PFSK-1 (cell line): ENCODE results near the gene KLK4.

Experiments
- FOXP2 ChIP-seq: optimal IDR thresholded peaks from 2 replicates; pipeline ENCODE3; 2011; ENCODE audit warnings: borderline replicate concordance, control low read depth, inconsistent platforms; ENCODE audit not compliant: insufficient read depth; ENCODE audit errors: extremely low read length, extremely low read depth
- POLR2AphosphoS5 ChIP-seq: IDR thresholded peaks from 2 replicates; pipeline ENCODE4 v1.6.1; 2012; ENCODE audit warnings: low read depth, mild to moderate bottlenecking, control low read depth, low read length, moderate library complexity
- REST ChIP-seq, 2 experiments: IDR thresholded peaks; 2 replicates each; pipeline versions ENCODE4 v1.6.1 to v1.8.0; 2011 to 2012; ENCODE audit warnings: low read depth in 2 of 2, low read length in 2 of 2, control low read depth in 1 of 2, inconsistent platforms in 1 of 2, mild to moderate bottlenecking in 1 of 2, moderate library complexity in 1 of 2; ENCODE audit not compliant: insufficient read depth in 1 of 2
- SIN3A ChIP-seq: IDR thresholded peaks from 2 replicates; pipeline ENCODE4 v1.6.1; 2012; ENCODE audit warnings: mild to moderate bottlenecking, low read length, moderate library complexity, borderline replicate concordance; ENCODE audit not compliant: insufficient read depth
- TAF1 ChIP-seq: IDR thresholded peaks from 2 replicates; pipeline ENCODE4 v1.6.1; 2012; ENCODE audit warnings: low read length, control low read depth, borderline replicate concordance; ENCODE audit not compliant: insufficient read depth

KLK4 gene

GRCh38 chr19:50947123-50947522, 35.9 kb upstream of the KLK4 start:
- TF ChIP-seq REST (IDR thresholded peaks at IDR 0.05; ENCODE audit: insufficient read depth in 1 of 2, low read depth in 2 of 2, low read length in 2 of 2) (no peak), SIN3A (no peak), FOXP2 (no peak), POLR2AphosphoS5 (no peak), TAF1 (no peak)

- TF ChIP-seq POLR2AphosphoS5: no peak
- no peak for TF ChIP-seq FOXP2
- no peak for TF ChIP-seq REST (IDR thresholded peaks at IDR 0.05; ENCODE audit: insufficient read depth in 1 of 2, low read depth in 2 of 2, low read length in 2 of 2)
- no peak for TF ChIP-seq TAF1
- no peak for TF ChIP-seq SIN3A
These were observed 33.6 kb upstream of the KLK4 start for GRCh38 chr19:50944795-50945194.

- TF ChIP-seq POLR2AphosphoS5: no peak
- no peak for TF ChIP-seq FOXP2
- no peak for TF ChIP-seq TAF1
- TF ChIP-seq SIN3A: no peak
- TF ChIP-seq REST (IDR thresholded peaks at IDR 0.05; ENCODE audit: insufficient read depth in 1 of 2, low read depth in 2 of 2, low read length in 2 of 2): no peak
These were observed 32.1 kb upstream of the KLK4 start for GRCh38 chr19:50943074-50943828.

DNA sequence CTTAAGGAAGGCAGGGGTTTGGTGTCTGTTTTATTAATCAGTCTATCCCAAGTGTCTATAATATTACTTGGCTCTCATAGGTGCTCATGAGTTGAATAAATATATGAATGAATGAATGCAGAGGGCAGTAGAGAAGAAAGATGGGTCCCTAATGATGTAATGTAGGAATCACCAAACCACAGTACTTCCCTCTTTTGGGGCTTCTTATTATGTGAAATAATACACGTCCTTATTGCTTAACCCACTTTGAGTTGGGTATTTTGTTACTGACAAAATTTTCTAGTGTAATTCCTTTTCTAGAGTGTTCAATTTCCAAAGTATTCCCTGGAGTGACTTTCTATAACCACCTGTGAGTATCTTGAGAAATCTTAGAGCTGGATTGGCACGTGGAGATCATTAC, 28.4 kb upstream of the KLK4 start:
- no peak for TF ChIP-seq FOXP2
- no peak for TF ChIP-seq TAF1
- no peak for TF ChIP-seq SIN3A
- no peak for TF ChIP-seq REST (IDR thresholded peaks at IDR 0.05; ENCODE audit: insufficient read depth in 1 of 2, low read depth in 2 of 2, low read length in 2 of 2)
- TF ChIP-seq POLR2AphosphoS5: no peak

DNA sequence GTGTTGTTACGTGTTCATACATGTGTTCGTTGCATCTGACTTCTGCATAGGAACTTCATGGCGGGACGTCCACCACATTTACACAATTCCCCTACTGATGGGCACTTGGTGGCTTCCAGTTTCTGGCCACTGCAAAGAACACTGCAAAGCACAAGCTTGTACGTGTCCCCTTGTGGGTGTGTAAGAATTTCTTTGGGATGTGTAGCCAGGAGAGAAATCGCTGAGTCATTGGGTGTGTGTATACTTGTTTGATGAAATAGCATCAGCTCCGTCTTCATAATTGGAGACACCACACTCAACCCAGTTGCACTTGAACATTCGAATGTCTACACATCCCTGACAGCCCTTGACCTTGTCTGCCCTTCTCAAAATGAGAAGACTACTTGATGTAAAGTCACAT, 22.4 kb upstream of the KLK4 start:
- TF ChIP-seq TAF1 (no peak), FOXP2 (no peak), POLR2AphosphoS5 (no peak), REST (IDR thresholded peaks at IDR 0.05; ENCODE audit: insufficient read depth in 1 of 2, low read depth in 2 of 2, low read length in 2 of 2) (no peak), SIN3A (no peak)
